Measurements from ENCODE around the gene AP1S2. TPM values are rescaled to one million over a fixed set of nuclear protein-coding genes. Genes with fewer than 3 reads are reported as not detected.
A peak's percentile ranks its signal among the peaks of the same experiment; 100 is the strongest.

The AP1S2 gene
- total and polyA plus RNA-seq, 2 donors from 2014 or later: 13.7 to 28.7 TPM

GRCh38 chrX:15853586-15854079 is 980 bp downstream of the AP1S2 start:
- intact Hi-C loops (cut with DNase I): no loop called here
- Histone ChIP-seq H3K9me3 (ENCODE audit: control insufficient read depth in 2 of 3, insufficient read depth in 1 of 3, low read length in 3 of 3) (no peaks in the 10 kb centered on the region), H3K27me3 (ENCODE audit: control insufficient read depth, insufficient read depth, low read length) (peaks cover 38% of the 10 kb centered on the region), H3K4me3 (ENCODE audit: low read length in 3 of 3) (peak overlapping the region; percentile 57 to 70 (median 60)), H3K27ac (ENCODE audit: low read depth in 2 of 2, low read length in 2 of 2) (peak overlapping the region; percentile 28 to 60), H3K9ac (ENCODE audit: low read length in 3 of 3) (peak overlapping the region; percentile 24 to 48 (median 30)), H3K36me3 (ENCODE audit: control insufficient read depth in 2 of 3, insufficient read depth in 3 of 3, low read length in 3 of 3) (no peaks in the 10 kb centered on the region), H3K4me1 (ENCODE audit: control insufficient read depth in 2 of 3, insufficient read depth in 2 of 3, low read depth in 1 of 3, low read length in 3 of 3) (peaks cover 0 to 2% (median 0%) of the 10 kb centered on the region in 3 donors)
- FAIRE-seq (no peak), DNase-seq (no peak)
- no peak for TF ChIP-seq CTCF (IDR thresholded peaks at IDR 0.05; ENCODE audit: borderline replicate concordance, extremely low read depth, insufficient read depth)

GRCh38 chrX:15849555-15849954 is 5.1 kb downstream of the AP1S2 start:
- Histone ChIP-seq H3K9me3 (ENCODE audit: control insufficient read depth in 2 of 3, insufficient read depth in 1 of 3, low read length in 3 of 3) (no peaks in the 10 kb centered on the region), H3K27me3 (ENCODE audit: control insufficient read depth, insufficient read depth, low read length) (peaks cover 40% of the 10 kb centered on the region), H3K4me3 (ENCODE audit: low read length in 3 of 3) (no peak overlapping the region), H3K9ac (ENCODE audit: low read length in 3 of 3) (no peak overlapping the region), H3K4me1 (ENCODE audit: control insufficient read depth in 2 of 3, insufficient read depth in 2 of 3, low read depth in 1 of 3, low read length in 3 of 3) (peaks cover 0 to 2% (median 0%) of the 10 kb centered on the region in 3 donors), H3K27ac (ENCODE audit: low read depth in 2 of 2, low read length in 2 of 2) (no peak overlapping the region), H3K36me3 (ENCODE audit: control insufficient read depth in 2 of 3, insufficient read depth in 3 of 3, low read length in 3 of 3) (peaks cover 0 to 4% (median 0%) of the 10 kb centered on the region in 3 donors)
- peak; percentile 3 for TF ChIP-seq CTCF (IDR thresholded peaks at IDR 0.05; ENCODE audit: borderline replicate concordance, extremely low read depth, insufficient read depth)
- DNase-seq (peak in 2 of 5 donors; percentile 14 to 16), FAIRE-seq (no peak)
- intact Hi-C loops (cut with DNase I): no loop called here

GRCh38 chrX:15848576-15848975 is 6.0 kb downstream of the AP1S2 start:
- intact Hi-C loops (cut with DNase I): no loop called here

More at GRCh38 chrX:15848576-15848975, 6.0 kb downstream of the AP1S2 start:
- Histone ChIP-seq H3K36me3 (ENCODE audit: control insufficient read depth in 2 of 3, insufficient read depth in 3 of 3, low read length in 3 of 3) (peaks cover 0 to 4% (median 0%) of the 10 kb centered on the region in 3 donors), H3K9ac (ENCODE audit: low read length in 3 of 3) (no peak overlapping the region), H3K4me3 (ENCODE audit: low read length in 3 of 3) (no peak overlapping the region), H3K4me1 (ENCODE audit: control insufficient read depth in 2 of 3, insufficient read depth in 2 of 3, low read depth in 1 of 3, low read length in 3 of 3) (no peaks in the 10 kb centered on the region), H3K27ac (ENCODE audit: low read depth in 2 of 2, low read length in 2 of 2) (no peak overlapping the region), H3K9me3 (ENCODE audit: control insufficient read depth in 2 of 3, insufficient read depth in 1 of 3, low read length in 3 of 3) (no peaks in the 10 kb centered on the region), H3K27me3 (ENCODE audit: control insufficient read depth, insufficient read depth, low read length) (peaks cover 36% of the 10 kb centered on the region)
- TF ChIP-seq CTCF (IDR thresholded peaks at IDR 0.05; ENCODE audit: borderline replicate concordance, extremely low read depth, insufficient read depth): no peak
- no peak for FAIRE-seq
- DNase-seq: no peak

Measured in kidney (tissue), 14 donors.